Measurements from ENCODE around the gene CLNK.

The CLNK gene

GRCh38 chr4:10527438-10527837 lies 157.1 kb downstream of the CLNK start:
- H3K9me3 ChIP-seq (ENCODE audit: control insufficient read depth, insufficient read depth, low read length), result no peaks in the 10 kb centered on the region
- WGBS (ENCODE audit: insufficient coverage, insufficient read length), result no CpG with 5 or more reads among the region's 3 CpGs
- H3K36me3 ChIP-seq (ENCODE audit: control insufficient read depth, insufficient read depth, low read length), result no peaks in the 10 kb centered on the region
- H3K27ac ChIP-seq (ENCODE audit: low read length), result no peak overlapping the region
- no peak overlapping the region for H3K4me3 ChIP-seq (ENCODE audit: low read length)
- H3K4me1 ChIP-seq (ENCODE audit: control insufficient read depth, insufficient read depth, low read length), result no peaks in the 10 kb centered on the region
- DNase-seq (ENCODE audit: low read depth, low spot score), result no peak
- H3K27me3 ChIP-seq (ENCODE audit: control insufficient read depth, insufficient read depth, low read length), result no peaks in the 10 kb centered on the region

- Histone ChIP-seq H3K36me3 (ENCODE audit: control insufficient read depth, insufficient read depth, low read length) (no peaks in the 10 kb centered on the region), H3K4me1 (ENCODE audit: control insufficient read depth, insufficient read depth, low read length) (no peaks in the 10 kb centered on the region), H3K4me3 (ENCODE audit: low read length) (no peak overlapping the region), H3K9me3 (ENCODE audit: control insufficient read depth, insufficient read depth, low read length) (no peaks in the 10 kb centered on the region), H3K27ac (ENCODE audit: low read length) (no peak overlapping the region), H3K27me3 (ENCODE audit: control insufficient read depth, insufficient read depth, low read length) (no peaks in the 10 kb centered on the region)
- WGBS (ENCODE audit: insufficient coverage, insufficient read length), result no CpG with 5 or more reads among the region's 12 CpGs
- no peak for DNase-seq (ENCODE audit: low read depth, low spot score)
These were observed 157.9 kb downstream of the CLNK start for GRCh38 chr4:10526429-10527222.

GRCh38 chr4:10524196-10524833 lies 160.3 kb downstream of the CLNK start:
- no peak overlapping the region for H3K27ac ChIP-seq (ENCODE audit: low read length)
- no peak for DNase-seq (ENCODE audit: low read depth, low spot score)
- H3K27me3 ChIP-seq (ENCODE audit: control insufficient read depth, insufficient read depth, low read length), result no peaks in the 10 kb centered on the region
- H3K9me3 ChIP-seq (ENCODE audit: control insufficient read depth, insufficient read depth, low read length), result no peaks in the 10 kb centered on the region
- no peaks in the 10 kb centered on the region for H3K4me1 ChIP-seq (ENCODE audit: control insufficient read depth, insufficient read depth, low read length)
- no peak overlapping the region for H3K4me3 ChIP-seq (ENCODE audit: low read length)
- no peaks in the 10 kb centered on the region for H3K36me3 ChIP-seq (ENCODE audit: control insufficient read depth, insufficient read depth, low read length)
- no CpG with 5 or more reads among the region's 5 CpGs for WGBS (ENCODE audit: insufficient coverage, insufficient read length)

DNA sequence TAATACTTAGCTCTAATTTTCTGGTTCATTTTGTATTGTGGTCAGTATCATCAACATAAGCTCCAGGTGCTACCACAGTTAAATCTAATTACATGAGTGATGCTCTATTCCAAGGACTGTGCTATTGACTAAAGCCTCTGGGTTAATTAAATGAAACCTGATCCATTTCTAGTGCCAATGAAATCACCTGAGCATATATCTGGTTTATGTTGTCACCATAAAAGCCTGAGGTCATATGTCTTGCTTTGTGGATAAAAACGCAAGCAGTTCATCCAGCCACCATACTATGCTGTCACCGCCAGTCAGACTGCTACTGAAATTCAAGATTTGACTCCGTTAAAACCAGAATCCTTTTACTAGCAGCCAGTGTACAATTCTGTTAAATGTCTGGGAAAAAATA lies 163.1 kb downstream of the CLNK start:
- no peak overlapping the region for H3K4me3 ChIP-seq (ENCODE audit: low read length)
- H3K4me1 ChIP-seq (ENCODE audit: control insufficient read depth, insufficient read depth, low read length), result no peaks in the 10 kb centered on the region
- no CpG with 5 or more reads among the region's 3 CpGs for whole genome bisulfite sequencing (ENCODE audit: insufficient coverage, insufficient read length)
- no peak overlapping the region for H3K27ac ChIP-seq (ENCODE audit: low read length)
- no peaks in the 10 kb centered on the region for H3K36me3 ChIP-seq (ENCODE audit: control insufficient read depth, insufficient read depth, low read length)
- DNase-seq (ENCODE audit: low read depth, low spot score), result no peak
- H3K9me3 ChIP-seq (ENCODE audit: control insufficient read depth, insufficient read depth, low read length), result no peaks in the 10 kb centered on the region
- no peaks in the 10 kb centered on the region for H3K27me3 ChIP-seq (ENCODE audit: control insufficient read depth, insufficient read depth, low read length)

- Histone ChIP-seq H3K27me3 (ENCODE audit: control insufficient read depth, insufficient read depth, low read length) (no peaks in the 10 kb centered on the region), H3K4me3 (ENCODE audit: low read length) (no peak overlapping the region), H3K4me1 (ENCODE audit: control insufficient read depth, insufficient read depth, low read length) (no peaks in the 10 kb centered on the region), H3K36me3 (ENCODE audit: control insufficient read depth, insufficient read depth, low read length) (no peaks in the 10 kb centered on the region), H3K27ac (ENCODE audit: low read length) (no peak overlapping the region), H3K9me3 (ENCODE audit: control insufficient read depth, insufficient read depth, low read length) (no peaks in the 10 kb centered on the region)
- WGBS (ENCODE audit: insufficient coverage, insufficient read length), result no CpG with 5 or more reads among the region's 3 CpGs
- DNase-seq (ENCODE audit: low read depth, low spot score), result no peak
These were observed 174.8 kb downstream of the CLNK start for GRCh38 chr4:10509733-10510132.

GRCh38 chr4:10506077-10506476 lies 178.5 kb downstream of the CLNK start:
- H3K4me3 ChIP-seq (ENCODE audit: low read length), result no peak overlapping the region
- no peaks in the 10 kb centered on the region for H3K27me3 ChIP-seq (ENCODE audit: control insufficient read depth, insufficient read depth, low read length)
- DNase-seq (ENCODE audit: low read depth, low spot score), result no peak
- no peaks in the 10 kb centered on the region for H3K36me3 ChIP-seq (ENCODE audit: control insufficient read depth, insufficient read depth, low read length)
- H3K9me3 ChIP-seq (ENCODE audit: control insufficient read depth, insufficient read depth, low read length), result no peaks in the 10 kb centered on the region
- WGBS (ENCODE audit: insufficient coverage, insufficient read length), result no CpG with 5 or more reads among the region's 4 CpGs
- H3K4me1 ChIP-seq (ENCODE audit: control insufficient read depth, insufficient read depth, low read length), result no peaks in the 10 kb centered on the region
- no peak overlapping the region for H3K27ac ChIP-seq (ENCODE audit: low read length)

DNA sequence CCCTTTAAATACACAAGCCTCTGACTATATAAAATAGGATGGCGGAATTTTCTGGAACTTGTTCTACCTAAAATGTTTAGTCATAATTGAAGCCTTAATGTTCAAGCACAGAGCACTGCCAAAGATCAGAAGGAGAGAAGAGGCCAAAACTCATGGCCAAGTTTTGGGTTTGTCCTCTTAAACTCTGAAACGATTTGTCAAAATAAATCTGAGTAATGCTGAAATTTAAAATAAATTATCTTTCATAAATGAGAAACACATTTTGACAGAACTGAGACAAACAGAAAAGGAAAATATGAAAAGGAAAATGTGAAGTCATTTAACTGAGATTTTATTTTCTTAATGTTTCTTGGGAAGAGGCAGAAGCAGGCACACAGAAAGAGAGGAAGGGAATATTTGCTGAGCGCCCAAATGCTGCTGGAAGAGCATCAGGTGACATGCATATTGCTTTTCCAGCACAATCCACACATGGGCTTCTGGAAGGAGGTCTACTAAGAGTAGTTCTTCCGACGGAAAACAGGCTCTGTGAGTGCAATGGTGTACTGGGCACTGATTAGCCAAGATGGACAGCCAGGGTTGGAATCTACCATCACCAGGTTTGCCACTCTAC lies 179.9 kb downstream of the CLNK start:
- WGBS (ENCODE audit: insufficient coverage, insufficient read length), result no CpG with 5 or more reads among the region's 5 CpGs
- no peaks in the 10 kb centered on the region for H3K9me3 ChIP-seq (ENCODE audit: control insufficient read depth, insufficient read depth, low read length)
- peaks cover 1% of the 10 kb centered on the region; the same call in 1 of the 2 replicates for H3K27me3 ChIP-seq (ENCODE audit: control insufficient read depth, insufficient read depth, low read length)
- H3K4me3 ChIP-seq (ENCODE audit: low read length), result no peak overlapping the region
- DNase-seq (ENCODE audit: low read depth, low spot score), result no peak
- no peaks in the 10 kb centered on the region for H3K4me1 ChIP-seq (ENCODE audit: control insufficient read depth, insufficient read depth, low read length)
- H3K27ac ChIP-seq (ENCODE audit: low read length), result no peak overlapping the region
- H3K36me3 ChIP-seq (ENCODE audit: control insufficient read depth, insufficient read depth, low read length), result no peaks in the 10 kb centered on the region

- Histone ChIP-seq H3K27ac (ENCODE audit: low read length) (no peak overlapping the region), H3K9me3 (ENCODE audit: control insufficient read depth, insufficient read depth, low read length) (no peaks in the 10 kb centered on the region), H3K27me3 (ENCODE audit: control insufficient read depth, insufficient read depth, low read length) (peaks cover 2% of the 10 kb centered on the region; the same call in 1 of the 2 replicates), H3K4me1 (ENCODE audit: control insufficient read depth, insufficient read depth, low read length) (no peaks in the 10 kb centered on the region), H3K36me3 (ENCODE audit: control insufficient read depth, insufficient read depth, low read length) (no peaks in the 10 kb centered on the region), H3K4me3 (ENCODE audit: low read length) (no peak overlapping the region)
- no peak for DNase-seq (ENCODE audit: low read depth, low spot score)
- WGBS (ENCODE audit: insufficient coverage, insufficient read length), result no CpG with 5 or more reads among the region's 5 CpGs
These were observed 181.9 kb downstream of the CLNK start for GRCh38 chr4:10502717-10503116.

DNA sequence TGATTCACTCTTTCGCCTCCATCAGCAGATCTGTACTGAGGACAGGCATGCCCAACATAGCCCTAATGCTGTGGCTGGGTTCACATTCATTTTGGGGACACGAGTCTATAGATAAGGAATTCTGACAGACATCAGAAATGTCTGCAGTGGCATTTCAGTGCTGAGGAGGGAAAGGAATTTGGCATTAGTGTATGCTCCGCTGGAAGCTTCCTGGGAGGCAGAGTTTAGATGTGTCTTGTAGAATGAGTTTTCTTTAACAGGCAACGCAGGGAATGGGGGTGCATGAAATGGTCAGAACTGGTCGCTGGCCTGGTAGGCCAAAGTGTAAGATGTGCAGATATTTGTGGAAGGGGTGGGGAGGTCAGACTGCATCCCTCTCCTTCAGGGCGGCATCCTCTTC lies 183.8 kb downstream of the CLNK start:
- Histone ChIP-seq H3K9me3 (ENCODE audit: control insufficient read depth, insufficient read depth, low read length) (no peaks in the 10 kb centered on the region), H3K36me3 (ENCODE audit: control insufficient read depth, insufficient read depth, low read length) (no peaks in the 10 kb centered on the region)
- no CpG with 5 or more reads among the region's 6 CpGs for WGBS (ENCODE audit: insufficient coverage, insufficient read length)

GRCh38 chr4:10496200-10496599 lies 188.4 kb downstream of the CLNK start:
- WGBS (ENCODE audit: insufficient coverage, insufficient read length), result no CpG with 5 or more reads among the region's 4 CpGs
- peak; percentile 82 for DNase-seq (ENCODE audit: low read depth, low spot score)
- H3K27me3 ChIP-seq (ENCODE audit: control insufficient read depth, insufficient read depth, low read length), result peaks cover 2% of the 10 kb centered on the region; the same call in 1 of the 2 replicates
- no peaks in the 10 kb centered on the region for H3K9me3 ChIP-seq (ENCODE audit: control insufficient read depth, insufficient read depth, low read length)
- H3K4me1 ChIP-seq (ENCODE audit: control insufficient read depth, insufficient read depth, low read length), result peaks cover 4% of the 10 kb centered on the region; the same call in 1 of the 2 replicates
- no peaks in the 10 kb centered on the region for H3K36me3 ChIP-seq (ENCODE audit: control insufficient read depth, insufficient read depth, low read length)
- H3K27ac ChIP-seq (ENCODE audit: low read length), result no peak overlapping the region
- no peak overlapping the region for H3K4me3 ChIP-seq (ENCODE audit: low read length)

More for the DNA sequence above, 183.8 kb downstream of the CLNK start:
- Histone ChIP-seq H3K27me3 (ENCODE audit: control insufficient read depth, insufficient read depth, low read length) (peaks cover 2% of the 10 kb centered on the region; the same call in 1 of the 2 replicates), H3K4me3 (ENCODE audit: low read length) (no peak overlapping the region), H3K27ac (ENCODE audit: low read length) (no peak overlapping the region), H3K4me1 (ENCODE audit: control insufficient read depth, insufficient read depth, low read length) (peaks cover 2% of the 10 kb centered on the region; the same call in 1 of the 2 replicates)
- DNase-seq (ENCODE audit: low read depth, low spot score), result no peak

Measured in iPS DF 6.9 (cell line).